Glomerular visceral epithelial cell (primary cell): ENCODE measurements around the gene PDGFRA.
"Not testable (repeated sequence)": the region's sequence is repeated elsewhere in the genome, so short reads cannot be mapped to it uniquely, and the experiment has no call there.

Experiments used
- DNase-seq: peaks from one replicate; pipeline ENCODE4 v3.0.0-alpha.2; 2016; ENCODE audit errors: extremely low spot score

The PDGFRA gene

GRCh38 chr4:54320826-54321685 lies 92.0 kb downstream of the PDGFRA start:
- DNase-seq: no peak

- DNase-seq: peak; percentile 55
These were observed 93.8 kb downstream of the PDGFRA start for GRCh38 chr4:54322818-54323417.

- no peak for DNase-seq
These were observed 101.8 kb downstream of the PDGFRA start for GRCh38 chr4:54330896-54331295.

- no peak for DNase-seq
These were observed 103.4 kb downstream of the PDGFRA start for GRCh38 chr4:54332542-54332941.

- no peak for DNase-seq
These were observed 104.6 kb downstream of the PDGFRA start for GRCh38 chr4:54333657-54334056.

GRCh38 chr4:54334769-54335168 lies 105.7 kb downstream of the PDGFRA start:
- DNase-seq: not testable (repeated sequence)

GRCh38 chr4:54337009-54337408 lies 107.9 kb downstream of the PDGFRA start:
- DNase-seq: no peak

- not testable (repeated sequence) for DNase-seq
These were observed 113.0 kb downstream of the PDGFRA start for GRCh38 chr4:54342067-54342466.
